Transverse colon (tissue), 3 donors: Measurements from ENCODE around the gene EPHB6.

Source experiments
- CTCF ChIP-seq, 5 experiments: fragments of 200-600 bp in 3 of 5; fragments of 450-650 bp in 2 of 5; sonication (generic) in 3 of 5; IDR thresholded peaks; 1 replicate in 2 of 5; 2 replicates in 3 of 5; pipeline ENCODE4 v1.5.1; 2016 to 2017; ENCODE audit warnings: antibody characterized with exemption in 5 of 5, inconsistent platforms in 3 of 5, mild to moderate bottlenecking in 2 of 5, moderate library complexity in 1 of 5
- EP300 ChIP-seq: sonication (generic); formaldehyde crosslinking; IDR thresholded peaks from one replicate; pipeline ENCODE4 v1.6.1; 2017; ENCODE audit warnings: antibody characterized with exemption, low read depth
- POLR2A ChIP-seq: fragments of 450-650 bp; IDR thresholded peaks from one replicate; pipeline ENCODE4 v1.6.1; 2016; ENCODE audit warnings: antibody characterized with exemption, mild to moderate bottlenecking, moderate library complexity

DNA sequence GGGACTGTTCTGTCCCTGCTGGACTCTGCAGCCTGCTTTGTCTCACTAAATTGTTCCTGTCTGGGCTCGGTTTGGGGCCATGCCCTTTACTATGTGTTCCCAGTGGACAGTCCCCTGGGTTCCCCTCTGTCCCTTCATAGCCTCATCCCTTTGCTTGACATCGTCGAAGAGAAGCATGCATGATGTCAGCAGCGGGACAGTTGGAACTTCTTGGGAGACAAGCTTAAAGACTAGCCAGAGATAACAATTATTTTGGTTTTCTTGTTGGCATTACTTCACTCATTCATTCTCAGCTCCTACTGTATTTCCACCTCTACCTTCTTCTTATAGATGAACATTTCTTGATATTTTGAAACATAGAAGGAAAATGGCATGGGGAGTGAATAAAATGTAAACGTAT is 2.7 kb downstream of the EPHB6 start:
- TF ChIP-seq CTCF (IDR thresholded peaks at IDR 0.05) (no peak), POLR2A (no peak), EP300 (no peak)
